ENCODE results near the gene SGPP2.

Gene SGPP2

DNA sequence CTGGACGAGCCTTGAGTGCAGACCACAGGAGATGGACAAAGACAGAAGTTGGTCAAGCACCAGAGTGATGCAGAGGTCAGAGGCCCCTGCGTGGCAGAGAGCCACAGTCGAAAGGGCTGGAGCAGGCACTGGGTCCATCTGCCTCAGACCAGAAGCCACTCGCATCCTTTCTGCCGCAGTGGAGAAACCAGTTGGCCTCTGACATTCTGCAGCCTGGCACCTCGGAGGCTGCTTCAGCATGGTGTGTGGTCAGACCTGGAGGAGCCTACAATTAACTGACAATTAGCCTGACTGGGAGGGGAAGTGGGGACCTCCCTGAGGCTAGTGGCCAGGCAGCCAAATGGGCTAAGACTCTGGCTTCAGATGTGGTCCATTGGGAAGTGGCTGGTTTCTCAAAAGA is 111.1 kb downstream of the SGPP2 start:
- DNase-seq (ENCODE audit: insufficient read length, low spot score) (no peak), FAIRE-seq (no peak)
- TF ChIP-seq POU2F2 (IDR thresholded peaks at IDR 0.05; ENCODE audit: low read depth, low read length) (no peak), PAX5 (IDR thresholded peaks at IDR 0.05; ENCODE audit: insufficient read depth, low read length, severe bottlenecking) (no peak), POLR2A (IDR thresholded peaks at IDR 0.05; ENCODE audit: low read depth, low read length) (no peak), POLR2AphosphoS5 (IDR thresholded peaks at IDR 0.05; ENCODE audit: low read depth, low read length) (no peak)

DNA sequence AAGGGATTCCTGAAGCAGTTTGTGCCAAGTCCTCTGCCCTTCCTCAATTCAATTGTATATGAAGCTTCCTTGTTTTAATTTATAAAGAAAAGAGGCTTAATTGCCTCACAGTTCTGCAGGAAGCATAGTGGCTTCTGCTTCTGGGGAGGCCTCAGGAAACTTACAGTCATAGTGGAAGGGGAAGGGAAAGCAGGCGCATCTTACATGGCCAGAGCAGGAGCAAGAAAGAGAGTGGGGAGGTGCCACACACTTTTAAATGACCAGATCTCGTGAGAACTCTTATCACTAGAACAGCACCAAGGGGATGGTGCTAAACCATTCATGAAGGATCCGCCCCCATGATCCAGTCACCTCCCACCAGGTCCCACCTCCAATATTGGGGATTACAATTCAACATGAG is 114.2 kb downstream of the SGPP2 start:
- FAIRE-seq (peak; percentile 54), DNase-seq (ENCODE audit: insufficient read length, low spot score) (no peak)
- TF ChIP-seq SPI1 (IDR thresholded peaks at IDR 0.05; ENCODE audit: low read depth, low read length), result peak; percentile 61
- TF ChIP-seq POLR2A (IDR thresholded peaks at IDR 0.05; ENCODE audit: low read depth, low read length), result no peak

GRCh38 chr2:222544661-222545060 is 120.3 kb downstream of the SGPP2 start:
- no peak for TF ChIP-seq SPI1 (IDR thresholded peaks at IDR 0.05; ENCODE audit: low read depth, low read length)
- TF ChIP-seq POLR2A (IDR thresholded peaks at IDR 0.05; ENCODE audit: low read depth, low read length), result no peak
- no peak for TF ChIP-seq TAF1 (IDR thresholded peaks at IDR 0.05; ENCODE audit: low read depth, low read length)
- TF ChIP-seq POU2F2 (IDR thresholded peaks at IDR 0.05; ENCODE audit: low read depth, low read length), result no peak
- no peak for TF ChIP-seq POLR2AphosphoS5 (IDR thresholded peaks at IDR 0.05; ENCODE audit: low read depth, low read length)
- no peak for TF ChIP-seq PAX5 (IDR thresholded peaks at IDR 0.05; ENCODE audit: insufficient read depth, low read length, severe bottlenecking)
- no peak for DNase-seq (ENCODE audit: insufficient read length, low spot score)
- FAIRE-seq, result no peak

- DNase-seq (ENCODE audit: insufficient read length, low spot score) (no peak), FAIRE-seq (no peak)
- TF ChIP-seq PAX5 (IDR thresholded peaks at IDR 0.05; ENCODE audit: insufficient read depth, low read length, severe bottlenecking), result no peak
- no peak for TF ChIP-seq POLR2AphosphoS5 (IDR thresholded peaks at IDR 0.05; ENCODE audit: low read depth, low read length)
- TF ChIP-seq POLR2A (IDR thresholded peaks at IDR 0.05; ENCODE audit: low read depth, low read length), result no peak
- no peak for TF ChIP-seq TAF1 (IDR thresholded peaks at IDR 0.05; ENCODE audit: low read depth, low read length)
- no peak for TF ChIP-seq SPI1 (IDR thresholded peaks at IDR 0.05; ENCODE audit: low read depth, low read length)
- TF ChIP-seq POU2F2 (IDR thresholded peaks at IDR 0.05; ENCODE audit: low read depth, low read length), result no peak
Observed at GRCh38 chr2:222545823-222546795, 121.8 kb downstream of the SGPP2 start.

GRCh38 chr2:222547083-222547482 is 122.7 kb downstream of the SGPP2 start:
- TF ChIP-seq POLR2A (IDR thresholded peaks at IDR 0.05; ENCODE audit: low read depth, low read length), result no peak
- no peak for TF ChIP-seq SPI1 (IDR thresholded peaks at IDR 0.05; ENCODE audit: low read depth, low read length)
- DNase-seq (ENCODE audit: insufficient read length, low spot score) (no peak), FAIRE-seq (peak; percentile 43)

GRCh38 chr2:222548992-222549391 is 124.6 kb downstream of the SGPP2 start:
- DNase-seq (ENCODE audit: insufficient read length, low spot score) (no peak), FAIRE-seq (peak; percentile 28)
- TF ChIP-seq PAX5 (IDR thresholded peaks at IDR 0.05; ENCODE audit: insufficient read depth, low read length, severe bottlenecking), result no peak
- no peak for TF ChIP-seq SPI1 (IDR thresholded peaks at IDR 0.05; ENCODE audit: low read depth, low read length)
- TF ChIP-seq TAF1 (IDR thresholded peaks at IDR 0.05; ENCODE audit: low read depth, low read length), result no peak
- TF ChIP-seq POLR2AphosphoS5 (IDR thresholded peaks at IDR 0.05; ENCODE audit: low read depth, low read length), result no peak
- TF ChIP-seq POU2F2 (IDR thresholded peaks at IDR 0.05; ENCODE audit: low read depth, low read length), result no peak

DNA sequence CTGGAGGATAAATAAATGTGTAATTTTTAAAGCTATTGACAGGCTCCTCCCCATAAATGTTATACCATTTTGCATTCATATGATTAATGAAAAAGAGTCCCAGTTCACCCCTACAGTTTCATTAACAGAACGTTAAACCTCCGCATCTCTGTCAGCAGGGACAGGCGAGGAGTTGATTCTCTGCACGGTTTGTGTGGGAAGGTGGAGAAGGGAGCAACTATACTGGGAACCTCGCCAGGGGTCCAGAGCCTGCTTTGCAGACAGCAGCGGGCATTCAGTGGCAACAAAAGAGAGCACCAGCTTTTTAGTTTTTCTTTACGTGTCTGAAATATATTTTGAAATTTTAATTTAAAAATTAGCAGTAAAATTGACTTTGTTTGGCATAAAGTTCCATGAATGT is 130.2 kb downstream of the SGPP2 start:
- TF ChIP-seq TAF1 (IDR thresholded peaks at IDR 0.05; ENCODE audit: low read depth, low read length) (no peak), POLR2AphosphoS5 (IDR thresholded peaks at IDR 0.05; ENCODE audit: low read depth, low read length) (no peak), SPI1 (IDR thresholded peaks at IDR 0.05; ENCODE audit: low read depth, low read length) (no peak), POLR2A (IDR thresholded peaks at IDR 0.05; ENCODE audit: low read depth, low read length) (no peak), POU2F2 (IDR thresholded peaks at IDR 0.05; ENCODE audit: low read depth, low read length) (no peak), PAX5 (IDR thresholded peaks at IDR 0.05; ENCODE audit: insufficient read depth, low read length, severe bottlenecking) (no peak)
- no peak for DNase-seq (ENCODE audit: insufficient read length, low spot score)
- no peak for FAIRE-seq

GRCh38 chr2:222561151-222561550 is 136.8 kb downstream of the SGPP2 start:
- TF ChIP-seq POLR2A (IDR thresholded peaks at IDR 0.05; ENCODE audit: low read depth, low read length), result no peak
- TF ChIP-seq TAF1 (IDR thresholded peaks at IDR 0.05; ENCODE audit: low read depth, low read length), result no peak
- FAIRE-seq (no peak), DNase-seq (ENCODE audit: insufficient read length, low spot score) (no peak)

DNA sequence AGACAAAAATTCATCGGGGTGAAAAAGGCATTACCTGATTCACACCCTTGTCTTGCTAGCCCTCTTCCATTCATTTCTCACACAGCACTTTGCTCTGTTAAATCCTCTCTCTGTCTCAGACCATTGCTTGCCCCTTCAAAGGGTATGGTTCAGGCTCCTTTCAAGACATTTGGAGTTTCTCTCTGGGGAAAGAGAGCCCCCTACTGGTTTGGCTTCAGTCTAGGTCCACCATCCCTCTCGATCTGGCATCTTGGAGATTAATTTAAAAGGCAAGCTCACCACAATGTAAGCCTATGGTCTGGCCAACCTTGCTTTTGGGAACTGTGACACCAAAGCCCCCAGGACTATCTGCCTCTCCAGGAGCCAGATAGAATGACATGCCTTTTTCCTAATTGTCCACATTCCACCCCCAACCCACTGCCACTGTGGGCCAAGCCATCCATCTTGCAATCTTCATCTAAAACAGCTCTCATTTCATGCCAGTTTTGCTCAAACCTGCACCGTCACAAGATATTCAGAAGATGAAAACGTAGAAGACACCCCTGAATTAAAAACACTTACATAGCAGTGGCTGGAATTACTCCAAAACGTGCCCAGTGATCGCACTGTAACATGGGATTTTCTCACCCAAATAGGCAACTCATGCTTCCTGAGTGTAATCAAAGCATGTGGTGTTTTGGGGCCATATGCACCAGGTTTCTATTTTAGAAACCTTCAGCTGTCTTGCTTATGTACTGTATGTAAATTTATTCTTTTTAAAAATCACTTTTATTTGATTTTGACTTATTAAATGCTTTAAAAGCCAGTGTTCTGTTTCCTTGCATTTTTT is 137.7 kb downstream of the SGPP2 start:
- DNase-seq (ENCODE audit: insufficient read length, low spot score) (peak; percentile 35), FAIRE-seq (peak; percentile 41)
- TF ChIP-seq POLR2A (IDR thresholded peaks at IDR 0.05; ENCODE audit: low read depth, low read length), result no peak
- TF ChIP-seq SPI1 (IDR thresholded peaks at IDR 0.05; ENCODE audit: low read depth, low read length), result no peak
- no peak for TF ChIP-seq TAF1 (IDR thresholded peaks at IDR 0.05; ENCODE audit: low read depth, low read length)
- TF ChIP-seq POLR2AphosphoS5 (IDR thresholded peaks at IDR 0.05; ENCODE audit: low read depth, low read length), result no peak

Measured in GM12891 (cell line).